ENCODE measurements around the gene TSHB.
A peak's percentile ranks its signal among the peaks of the same experiment; 100 is the strongest.

The TSHB gene

GRCh38 chr1:115059316-115059715 lies 29.7 kb downstream of the TSHB start:
- no peak for DNase-seq (ENCODE audit: low read depth in 1 of 2, low spot score in 1 of 2)

DNA sequence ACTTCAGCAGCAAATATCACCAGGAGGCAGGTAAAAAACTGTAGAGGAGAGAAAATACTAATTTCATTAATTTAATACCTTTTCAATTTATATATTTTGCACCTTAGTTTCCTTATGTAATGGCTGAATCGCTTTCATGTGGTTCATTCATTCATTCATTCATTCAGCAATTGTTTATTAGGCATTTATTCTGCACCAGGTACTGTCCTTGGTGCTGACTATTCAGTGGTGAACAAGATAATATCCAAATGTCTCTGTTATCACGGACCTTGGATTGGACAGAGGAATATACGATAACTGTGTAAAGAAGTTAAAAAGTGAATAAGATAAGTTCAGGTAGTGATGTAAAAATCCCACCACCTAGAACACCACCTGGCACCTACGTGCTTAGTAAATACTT lies 30.9 kb downstream of the TSHB start:
- DNase-seq (ENCODE audit: low read depth in 1 of 2, low spot score in 1 of 2) = no peak

GRCh38 chr1:115062542-115063004 lies 32.9 kb downstream of the TSHB start:
- DNase-seq (ENCODE audit: low read depth in 1 of 2, low spot score in 1 of 2) = peak; percentile 67 to 85

GRCh38 chr1:115063228-115063901 lies 33.7 kb downstream of the TSHB start:
- no peak for DNase-seq (ENCODE audit: low read depth in 1 of 2, low spot score in 1 of 2)

- no peak for DNase-seq (ENCODE audit: low read depth in 1 of 2, low spot score in 1 of 2)
Measured at GRCh38 chr1:115064461-115064860, 34.8 kb downstream of the TSHB start.

- no peak for DNase-seq (ENCODE audit: low read depth in 1 of 2, low spot score in 1 of 2)
Measured at GRCh38 chr1:115065021-115065420, 35.4 kb downstream of the TSHB start.

DNA sequence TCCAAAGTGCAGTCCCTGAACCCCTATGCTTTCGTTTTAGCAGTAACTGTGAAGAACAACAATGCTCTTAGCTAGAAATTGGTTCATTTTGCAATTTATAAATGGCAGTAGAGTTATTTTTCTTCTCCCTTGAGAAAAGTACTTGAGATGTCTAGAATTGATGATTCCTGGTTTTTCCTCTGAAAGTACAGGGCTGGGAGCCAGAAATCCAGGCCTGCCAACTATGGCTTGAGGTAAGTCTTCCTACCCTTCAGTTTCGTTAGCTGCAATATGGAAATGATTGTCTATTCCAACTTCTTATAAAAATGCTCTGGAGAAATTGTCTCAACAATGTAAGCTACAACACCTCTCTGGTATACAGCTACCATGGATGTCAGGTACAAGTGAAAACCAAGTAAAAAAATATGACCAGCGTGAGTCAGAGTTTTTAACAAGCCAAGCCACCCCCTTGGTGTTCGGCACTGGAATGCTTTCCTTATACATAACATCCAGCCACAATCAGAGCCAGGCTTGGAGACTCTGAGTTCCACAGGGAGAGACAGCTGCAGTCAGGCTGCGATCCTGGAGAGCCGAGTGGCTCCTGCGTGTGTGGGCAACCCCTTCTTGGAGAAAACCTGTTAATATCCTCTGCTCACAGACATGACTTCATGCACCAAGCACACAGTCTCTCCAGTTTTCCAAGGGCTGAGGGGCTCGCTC lies 37.7 kb downstream of the TSHB start:
- no peak for DNase-seq (ENCODE audit: low read depth in 1 of 2, low spot score in 1 of 2)

- DNase-seq (ENCODE audit: low read depth in 1 of 2, low spot score in 1 of 2) = no peak
Measured at GRCh38 chr1:115068826-115069585, 39.4 kb downstream of the TSHB start.

GRCh38 chr1:115069659-115070308 lies 40.2 kb downstream of the TSHB start:
- DNase-seq (ENCODE audit: low read depth in 1 of 2, low spot score in 1 of 2) = no peak

DNA sequence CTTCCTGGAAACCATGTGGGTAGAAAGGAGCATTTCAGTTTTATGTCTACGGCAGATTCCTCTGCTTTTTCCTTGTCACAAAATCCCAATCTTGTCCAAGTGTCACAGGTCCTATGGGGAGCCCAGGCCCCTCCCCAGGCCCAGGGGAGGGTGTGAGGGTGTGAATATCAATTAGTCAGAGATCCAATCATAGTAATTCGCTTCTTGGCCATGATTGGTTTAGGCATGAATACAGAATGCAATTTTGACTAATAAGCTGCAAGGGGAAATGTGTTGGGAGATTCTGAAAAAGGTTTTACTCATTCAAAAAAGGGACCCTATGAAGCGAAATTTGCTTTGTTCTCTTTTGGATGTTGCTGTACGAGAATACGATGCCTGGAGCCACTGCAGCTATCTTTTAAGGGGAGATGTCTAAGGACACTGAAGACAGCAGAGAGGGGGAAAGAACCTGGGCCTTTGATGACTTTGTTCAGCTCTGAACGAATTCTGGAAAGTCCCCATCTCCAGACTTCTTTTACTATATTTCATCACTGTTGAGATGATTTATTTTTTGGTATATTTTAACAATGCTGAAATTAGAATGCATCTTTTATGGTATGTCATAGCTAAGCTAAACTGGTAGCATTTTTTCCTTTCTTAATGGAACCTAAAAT lies 41.5 kb downstream of the TSHB start:
- DNase-seq (ENCODE audit: low read depth in 1 of 2, low spot score in 1 of 2) = no peak

- DNase-seq (ENCODE audit: low read depth in 1 of 2, low spot score in 1 of 2) = no peak
Measured at GRCh38 chr1:115073298-115074087, 43.9 kb downstream of the TSHB start.

GRCh38 chr1:115074839-115075534 lies 45.4 kb downstream of the TSHB start:
- no peak for DNase-seq (ENCODE audit: low read depth in 1 of 2, low spot score in 1 of 2)

DNA sequence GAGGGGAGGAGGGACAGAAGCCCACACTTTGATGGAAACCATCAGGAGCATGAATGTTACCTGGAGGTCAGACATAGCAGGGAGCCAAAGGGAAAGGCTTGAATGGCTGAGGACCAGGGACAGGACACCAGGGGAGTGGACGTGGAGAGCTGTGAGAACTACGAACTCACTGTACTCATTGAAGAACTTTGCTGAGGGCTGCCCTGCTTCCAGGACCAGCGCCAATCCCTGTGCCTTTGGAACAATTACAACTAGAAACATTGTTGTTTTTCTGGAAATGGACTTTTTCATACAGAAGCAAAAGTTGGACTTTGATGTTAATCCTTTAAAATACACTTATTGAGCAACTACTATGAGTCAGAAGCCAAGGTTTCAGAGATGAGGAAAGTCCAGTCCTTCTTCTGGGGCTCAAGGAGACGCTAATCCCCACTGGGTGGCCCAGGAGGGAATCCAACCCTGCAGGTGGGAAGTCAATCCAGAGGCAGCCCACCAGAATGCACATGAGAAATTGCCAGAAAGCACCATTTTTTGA lies 46.8 kb downstream of the TSHB start:
- no peak for DNase-seq (ENCODE audit: low read depth in 1 of 2, low spot score in 1 of 2)

DNA sequence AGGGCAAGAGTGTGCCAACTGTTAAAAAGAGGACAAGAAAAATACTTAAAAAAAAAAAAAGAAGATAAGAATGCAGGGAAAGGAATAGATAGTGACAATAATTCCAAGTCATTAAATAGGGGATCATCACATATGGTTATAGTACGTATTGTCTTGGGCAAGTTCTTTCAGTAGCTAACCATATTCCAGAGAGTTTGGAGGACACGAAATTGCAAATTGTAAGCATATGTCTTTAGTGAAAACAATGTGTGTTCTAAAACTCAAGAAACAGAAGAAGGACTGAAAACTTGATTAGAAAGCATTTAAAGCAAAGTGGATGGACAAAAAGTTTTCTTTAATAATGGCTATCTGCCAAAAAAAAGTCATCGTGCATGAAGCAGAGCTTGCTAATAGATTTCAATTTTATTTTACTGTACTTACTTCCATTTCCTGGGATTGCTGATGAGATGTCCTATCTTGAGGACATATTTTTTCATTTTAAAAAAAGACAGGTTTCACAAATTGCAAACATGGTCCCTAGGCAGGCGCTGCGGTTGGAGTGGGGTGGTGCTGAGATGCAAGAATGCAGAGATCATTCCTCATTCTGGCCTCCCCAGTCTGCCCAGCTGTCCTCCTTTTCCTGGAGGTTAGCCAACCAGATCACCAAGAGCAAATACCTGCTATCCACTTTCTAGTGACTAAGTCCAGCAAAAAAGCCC lies 47.8 kb downstream of the TSHB start:
- DNase-seq (ENCODE audit: low read depth in 1 of 2, low spot score in 1 of 2) = no peak

DNA sequence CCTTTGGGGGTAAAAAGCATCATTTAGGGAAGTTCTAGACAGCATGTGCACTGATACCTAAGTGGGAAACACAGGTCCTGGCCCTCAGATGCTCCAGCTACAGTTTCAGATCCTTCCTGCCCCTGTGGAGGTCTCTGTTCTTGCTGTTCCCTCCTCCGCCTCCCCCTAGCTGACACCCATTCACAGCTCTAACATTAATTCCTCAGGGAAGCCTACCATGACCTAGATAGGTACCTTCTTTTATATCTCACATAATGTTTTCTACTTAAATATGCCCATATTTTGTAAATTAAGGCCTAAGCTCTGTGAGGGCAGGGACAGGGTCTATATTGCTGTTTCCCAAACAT lies 48.3 kb downstream of the TSHB start:
- DNase-seq (ENCODE audit: low read depth in 1 of 2, low spot score in 1 of 2) = no peak

DNA sequence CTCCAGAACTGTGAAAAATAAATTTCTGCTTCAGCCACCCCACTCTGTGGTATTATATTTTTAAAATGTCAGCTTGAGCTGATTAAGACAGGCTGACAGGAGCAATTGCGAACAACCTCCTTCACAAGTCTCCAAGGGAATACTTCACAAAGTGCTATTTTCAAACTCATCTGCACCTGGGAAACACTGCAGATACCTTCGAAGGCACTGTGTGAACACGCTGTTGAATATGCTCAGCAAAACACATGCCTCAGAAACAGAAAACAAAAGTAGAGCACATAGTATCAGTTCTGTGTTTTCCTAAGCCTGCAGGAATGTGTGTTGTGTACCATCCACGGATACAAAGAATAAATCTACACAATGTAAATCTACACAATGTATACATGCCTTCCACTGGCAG lies 49.1 kb downstream of the TSHB start:
- no peak for DNase-seq (ENCODE audit: low read depth in 1 of 2, low spot score in 1 of 2)

DNA sequence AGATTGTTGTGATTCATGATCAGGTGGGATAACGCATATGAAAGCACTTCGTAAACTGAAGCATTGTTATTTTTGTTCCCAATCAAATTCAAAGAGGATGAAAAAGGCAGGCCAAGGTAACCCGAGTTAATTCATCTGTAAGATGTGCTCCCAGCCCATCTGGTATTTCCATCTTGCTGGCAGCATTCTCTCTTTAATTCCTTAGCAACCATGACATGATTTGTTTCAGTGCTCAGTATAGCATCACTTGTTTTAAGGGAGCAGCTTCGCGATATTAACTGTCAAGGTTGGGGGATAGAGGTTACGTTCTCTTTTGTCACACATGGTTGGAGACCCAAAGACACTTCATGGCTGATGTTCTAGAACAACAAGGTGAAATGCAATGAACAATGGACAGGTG lies 53.3 kb downstream of the TSHB start:
- no peak for DNase-seq (ENCODE audit: low read depth in 1 of 2, low spot score in 1 of 2)
